SK-N-MC (cell line): ENCODE measurements around the gene CDK11B.

Experiments
- EZH2 ChIP-seq: fragments of 200-600 bp; sonication (generic); IDR thresholded peaks from one replicate; pipeline ENCODE4 v1.6.1; 2017; ENCODE audit warnings: antibody characterized with exemption
- FOXP2 ChIP-seq: optimal IDR thresholded peaks from 2 replicates; pipeline ENCODE3; 2011; ENCODE audit warnings: mild to moderate bottlenecking, moderate library complexity; ENCODE audit not compliant: insufficient read depth; ENCODE audit errors: extremely low read length, control extremely low read depth
- POLR2AphosphoS5 ChIP-seq: IDR thresholded peaks from 2 replicates; pipeline ENCODE4 v1.6.1; 2012; ENCODE audit warnings: mild to moderate bottlenecking, low read depth, low read length, borderline replicate concordance

GRCh38 chr1:1680912-1681273 lies 22.1 kb upstream of the CDK11B start:
- TF ChIP-seq EZH2 = no peak
- no peak for TF ChIP-seq POLR2AphosphoS5
- no peak for TF ChIP-seq FOXP2
